PFSK-1 (cell line): ENCODE measurements around the gene UPB1.

Experiments
- POLR2AphosphoS5 ChIP-seq: IDR thresholded peaks from 2 replicates; pipeline ENCODE4 v1.6.1; 2012; ENCODE audit warnings: low read depth, mild to moderate bottlenecking, control low read depth, low read length, moderate library complexity
- REST ChIP-seq, 2 experiments: IDR thresholded peaks; 2 replicates each; pipeline versions ENCODE4 v1.6.1 to v1.8.0; 2011 to 2012; ENCODE audit warnings: low read depth in 2 of 2, low read length in 2 of 2, control low read depth in 1 of 2, inconsistent platforms in 1 of 2, mild to moderate bottlenecking in 1 of 2, moderate library complexity in 1 of 2; ENCODE audit not compliant: insufficient read depth in 1 of 2

- no peak for TF ChIP-seq REST (IDR thresholded peaks at IDR 0.05; ENCODE audit: insufficient read depth in 1 of 2, low read depth in 2 of 2, low read length in 2 of 2)
- TF ChIP-seq POLR2AphosphoS5: no peak
Observed at GRCh38 chr22:24519496-24519895, 24.4 kb downstream of the UPB1 start.
